ENCODE results near the gene LGALS8.

GRCh38 chr1:236550961-236551851 is 27.4 kb downstream of the LGALS8 start:
- TF ChIP-seq YY1 (IDR thresholded peaks at IDR 0.05; ENCODE audit: insufficient read depth, insufficient read length) (no peak), ZNF274 (IDR thresholded peaks at IDR 0.05; ENCODE audit: low read depth, low read length) (no peak), SUZ12 (IDR thresholded peaks at IDR 0.05; ENCODE audit: extremely low read depth, insufficient read depth, insufficient read length) (no peak)

Data from NT2/D1 (cell line).